HEK293T (cell line): ENCODE data around the gene SPEM2.

Source experiments
- ARNT ChIP-seq: fragments of 450-650 bp; IDR thresholded peaks from 2 replicates; pipeline ENCODE4 v1.6.1; 2017; ENCODE audit warnings: mild to moderate bottlenecking
- BHLHE40 ChIP-seq: fragments of 450-650 bp; IDR thresholded peaks from 2 replicates; pipeline ENCODE4 v1.6.1; 2016; ENCODE audit warnings: mild to moderate bottlenecking, moderate library complexity, borderline replicate concordance
- ELF4 ChIP-seq: fragments of 450-650 bp; IDR thresholded peaks from 2 replicates; pipeline ENCODE4 v1.6.1; 2017; ENCODE audit warnings: antibody characterized with exemption
- FOXA1 ChIP-seq: fragments of 450-650 bp; IDR thresholded peaks from 2 replicates; pipeline ENCODE4 v1.6.1; 2016; ENCODE audit warnings: mild to moderate bottlenecking
- FOXK2 ChIP-seq: fragments of 450-650 bp; IDR thresholded peaks from 2 replicates; pipeline ENCODE4 v1.6.1; 2016; ENCODE audit warnings: mild to moderate bottlenecking
- FOXM1 ChIP-seq: fragments of 450-650 bp; IDR thresholded peaks from 2 replicates; pipeline ENCODE4 v1.6.1; 2017; ENCODE audit warnings: mild to moderate bottlenecking, borderline replicate concordance
- L3MBTL2 ChIP-seq: fragments of 450-650 bp; conservative IDR thresholded peaks from 2 replicates; pipeline ENCODE4 v1.6.1; 2016; ENCODE audit warnings: mild to moderate bottlenecking
- LEF1 ChIP-seq: fragments of 450-650 bp; IDR thresholded peaks from 2 replicates; pipeline ENCODE4 v1.6.1; 2017; ENCODE audit warnings: mild to moderate bottlenecking, borderline replicate concordance
- PKNOX1 ChIP-seq: fragments of 450-650 bp; IDR thresholded peaks from 2 replicates; pipeline ENCODE4 v1.6.1; 2016
- SP1 ChIP-seq: fragments of 450-650 bp; IDR thresholded peaks from 2 replicates; pipeline ENCODE4 v1.6.1; 2017
- SUZ12 ChIP-seq: fragments of 450-650 bp; IDR thresholded peaks from 2 replicates; pipeline ENCODE4 v1.6.1; 2016; ENCODE audit warnings: mild to moderate bottlenecking
- TARDBP ChIP-seq: fragments of 450-650 bp; IDR thresholded peaks from 2 replicates; pipeline ENCODE4 v1.6.1; 2016
- ZNF384 ChIP-seq: fragments of 450-650 bp; IDR thresholded peaks from 2 replicates; pipeline ENCODE4 v1.6.1; 2016

DNA sequence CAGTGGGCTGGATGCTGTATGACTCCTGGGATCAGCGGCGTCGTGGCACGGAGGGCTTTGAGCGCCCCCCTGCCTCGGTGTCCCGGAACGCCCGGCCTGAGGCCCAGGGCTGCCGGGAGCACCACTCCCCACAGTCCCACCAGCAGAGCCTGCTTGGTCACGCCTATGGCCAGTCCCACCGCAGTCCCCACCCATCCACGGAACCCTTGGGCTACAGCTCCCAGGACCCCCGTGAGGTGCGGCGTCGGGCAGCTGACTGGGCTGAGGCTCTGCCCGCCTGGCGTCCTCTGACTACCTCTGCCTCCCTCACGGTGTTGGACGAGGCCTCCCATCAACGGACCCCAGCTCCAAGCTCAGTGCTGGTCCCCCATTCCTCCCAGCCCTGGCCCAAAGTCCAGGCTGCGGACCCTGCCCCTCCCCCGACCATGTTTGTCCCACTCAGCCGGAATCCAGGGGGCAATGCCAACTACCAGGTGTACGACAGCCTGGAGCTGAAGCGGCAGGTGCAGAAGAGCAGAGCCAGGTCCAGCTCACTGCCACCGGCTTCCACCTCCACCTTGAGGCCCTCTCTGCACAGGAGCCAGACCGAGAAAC lies 1.6 kb downstream of the SPEM2 start:
- TF ChIP-seq FOXM1, result no peak
- no peak for TF ChIP-seq SUZ12
- no peak for TF ChIP-seq SP1
- no peak for TF ChIP-seq TARDBP
- TF ChIP-seq FOXA1, result no peak
- TF ChIP-seq FOXK2, result no peak
- TF ChIP-seq L3MBTL2, result no peak
- TF ChIP-seq LEF1, result no peak
- no peak for TF ChIP-seq ELF4
- TF ChIP-seq BHLHE40, result no peak
- TF ChIP-seq ARNT, result no peak
- no peak for TF ChIP-seq ZNF384
- no peak for TF ChIP-seq PKNOX1
